Measurements from ENCODE around the gene GPBAR1.
"Not testable (repeated sequence)": the region's sequence is repeated elsewhere in the genome, so short reads cannot be mapped to it uniquely, and the experiment has no call there.

Gene GPBAR1

DNA sequence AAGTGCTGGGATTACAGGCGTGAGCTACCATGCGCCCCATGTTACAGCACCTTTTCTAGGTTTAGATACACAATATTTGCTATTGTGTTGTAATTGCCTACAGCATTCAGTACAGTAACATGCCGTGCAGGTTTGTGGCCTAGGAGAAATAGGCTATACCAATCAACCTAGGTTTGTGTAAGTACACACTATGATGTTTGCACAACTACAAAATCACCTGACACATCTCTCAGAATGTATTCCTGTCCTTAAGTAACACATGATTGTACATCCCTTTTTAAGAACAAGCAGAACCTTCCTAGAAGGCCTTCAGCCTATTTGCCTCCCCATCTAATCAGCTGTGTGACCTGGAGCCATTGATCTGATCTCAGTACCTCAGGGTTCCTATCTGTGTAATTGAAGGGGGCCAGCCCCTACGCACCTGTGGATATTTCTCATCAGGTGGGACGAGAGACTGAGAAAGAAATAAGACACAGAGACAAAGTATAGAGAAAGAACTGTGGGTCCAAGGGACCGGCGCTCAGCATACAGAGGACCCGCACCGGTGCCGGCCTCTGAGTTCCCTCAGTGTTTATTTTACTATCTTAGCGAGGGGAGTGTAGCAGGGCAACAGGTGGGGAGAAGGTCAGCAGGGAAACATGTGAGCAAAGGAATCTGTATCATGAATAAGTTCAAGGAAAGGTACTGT lies 50.2 kb downstream of the GPBAR1 start:
- no peak for DNase-seq (ENCODE audit: low read depth)

DNA sequence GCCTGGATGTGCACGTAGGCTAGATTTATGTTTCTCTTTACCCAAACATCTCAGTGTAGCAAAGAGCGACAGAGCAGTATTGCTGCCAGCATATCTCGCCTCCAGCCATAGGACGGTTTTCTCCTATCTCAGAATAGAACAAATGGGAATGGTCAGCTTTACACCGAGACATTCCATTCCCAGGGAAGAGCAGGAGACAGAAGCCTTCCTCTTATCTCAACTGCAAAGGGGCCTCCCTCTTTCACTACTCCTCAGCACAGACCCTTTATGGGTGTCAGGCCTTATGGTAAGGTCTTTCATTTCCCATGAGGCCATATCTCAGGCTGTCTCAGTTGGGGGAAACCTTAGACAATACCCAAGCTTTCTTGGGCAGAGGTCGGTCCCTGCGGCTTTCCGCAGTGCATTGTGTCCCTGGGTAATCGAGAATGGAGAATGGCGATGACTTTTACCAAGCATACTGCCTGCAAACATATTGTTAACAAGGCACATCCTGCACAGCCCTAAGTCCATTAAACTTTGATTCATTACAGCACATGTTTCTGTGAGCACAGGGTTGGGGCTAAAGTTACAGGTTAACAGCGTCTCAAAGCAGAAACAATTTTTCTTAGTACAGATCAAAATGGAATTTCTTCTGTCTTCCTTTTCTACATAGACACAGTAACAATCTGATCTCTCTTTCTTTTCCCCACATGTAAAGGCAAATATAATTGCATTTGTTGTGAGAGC lies 50.9 kb downstream of the GPBAR1 start:
- not testable (repeated sequence) for DNase-seq (ENCODE audit: low read depth)

DNA sequence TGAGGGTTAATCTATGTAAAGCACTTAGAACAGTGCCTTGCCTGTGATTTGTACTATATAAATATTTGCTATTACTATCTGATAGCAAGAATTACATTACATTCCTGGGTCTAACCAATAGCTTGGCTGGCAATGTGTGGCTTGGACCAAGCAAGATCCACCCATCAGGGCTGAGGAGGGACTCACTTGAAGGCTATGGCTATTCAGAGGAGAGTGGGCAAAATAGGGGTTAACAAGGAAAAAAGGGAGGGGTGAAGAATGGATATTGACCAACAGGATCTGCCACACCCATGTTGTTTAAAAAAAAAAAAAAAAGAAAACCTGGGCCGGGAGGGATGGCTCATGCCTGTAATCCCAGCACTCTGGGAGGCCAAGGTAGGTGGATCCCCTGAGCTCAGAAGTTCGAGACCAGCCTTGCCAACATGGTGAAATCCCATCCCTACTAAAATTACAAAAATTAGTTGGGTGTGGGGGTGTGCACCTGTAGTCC lies 51.5 kb downstream of the GPBAR1 start:
- DNase-seq (ENCODE audit: low read depth) = no peak

DNA sequence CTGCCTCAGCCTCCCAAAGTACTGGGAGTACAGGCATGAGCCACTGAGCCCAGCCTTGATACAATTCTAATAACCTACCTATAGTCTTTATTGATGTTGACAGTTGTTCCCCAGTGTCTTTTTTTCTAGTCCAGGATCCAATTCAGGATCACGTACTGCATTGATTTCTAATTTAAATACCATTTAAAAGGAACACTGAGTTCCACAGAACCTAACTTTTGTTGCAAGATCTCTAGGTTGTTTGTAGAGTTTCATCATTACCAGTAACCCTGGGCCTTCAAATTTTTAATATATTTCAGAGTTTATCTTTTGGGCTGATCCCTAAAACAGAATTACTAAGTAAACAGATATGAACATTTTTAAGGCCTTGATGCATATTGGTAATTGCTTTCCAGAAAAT lies 52.5 kb downstream of the GPBAR1 start:
- no peak for DNase-seq (ENCODE audit: low read depth)
